MM.1S (cell line): ENCODE data around the gene AEN.

ENCODE experiments used
- EZH2 ChIP-seq: fragments of 300-600 bp; sonication (generic); optimal IDR thresholded peaks from 2 replicates; pipeline ENCODE3; 2017; ENCODE audit warnings: low read depth, mild to moderate bottlenecking, antibody characterized with exemption, low read length, mixed read lengths
- EZH2phosphoT487 ChIP-seq: fragments of 300-600 bp; sonication (generic); IDR thresholded peaks from 2 replicates; pipeline ENCODE4 v1.6.1; 2018; ENCODE audit warnings: antibody characterized with exemption, low read length
- TF ChIP-seq, protein P1 (sequence below): fragments of 300-600 bp; sonication (generic); IDR thresholded peaks from 2 replicates; pipeline ENCODE4 v1.5.1; 2016; ENCODE audit warnings: antibody characterized with exemption, low read length, mixed read lengths

DNA sequence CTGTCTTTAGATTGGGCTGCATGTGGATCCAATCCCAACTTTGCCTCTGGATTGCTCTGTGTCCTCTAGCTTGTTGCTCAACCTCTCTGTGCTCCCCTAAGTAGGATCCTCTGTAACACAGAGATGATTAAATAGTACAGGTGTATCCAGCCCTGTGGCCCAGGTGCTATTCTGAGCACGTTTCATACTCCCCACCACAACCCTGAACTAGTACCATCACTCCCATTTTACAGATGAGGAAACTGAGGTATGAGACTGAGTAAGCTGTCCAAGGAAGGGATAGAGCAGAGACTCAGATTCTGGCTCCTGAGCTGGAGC, 24.9 kb downstream of the AEN start:
- TF ChIP-seq, protein P1, sequence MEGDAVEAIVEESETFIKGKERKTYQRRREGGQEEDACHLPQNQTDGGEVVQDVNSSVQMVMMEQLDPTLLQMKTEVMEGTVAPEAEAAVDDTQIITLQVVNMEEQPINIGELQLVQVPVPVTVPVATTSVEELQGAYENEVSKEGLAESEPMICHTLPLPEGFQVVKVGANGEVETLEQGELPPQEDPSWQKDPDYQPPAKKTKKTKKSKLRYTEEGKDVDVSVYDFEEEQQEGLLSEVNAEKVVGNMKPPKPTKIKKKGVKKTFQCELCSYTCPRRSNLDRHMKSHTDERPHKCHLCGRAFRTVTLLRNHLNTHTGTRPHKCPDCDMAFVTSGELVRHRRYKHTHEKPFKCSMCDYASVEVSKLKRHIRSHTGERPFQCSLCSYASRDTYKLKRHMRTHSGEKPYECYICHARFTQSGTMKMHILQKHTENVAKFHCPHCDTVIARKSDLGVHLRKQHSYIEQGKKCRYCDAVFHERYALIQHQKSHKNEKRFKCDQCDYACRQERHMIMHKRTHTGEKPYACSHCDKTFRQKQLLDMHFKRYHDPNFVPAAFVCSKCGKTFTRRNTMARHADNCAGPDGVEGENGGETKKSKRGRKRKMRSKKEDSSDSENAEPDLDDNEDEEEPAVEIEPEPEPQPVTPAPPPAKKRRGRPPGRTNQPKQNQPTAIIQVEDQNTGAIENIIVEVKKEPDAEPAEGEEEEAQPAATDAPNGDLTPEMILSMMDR, result no peak
- no peak for TF ChIP-seq EZH2
- no peak for TF ChIP-seq EZH2phosphoT487
